Measurements from ENCODE around the gene GKN1. TPM values are rescaled to one million over a fixed set of nuclear protein-coding genes. Genes with fewer than 3 reads are reported as not detected.

Gene GKN1
- polyA plus RNA-seq, 1 experiment, result not detected

DNA sequence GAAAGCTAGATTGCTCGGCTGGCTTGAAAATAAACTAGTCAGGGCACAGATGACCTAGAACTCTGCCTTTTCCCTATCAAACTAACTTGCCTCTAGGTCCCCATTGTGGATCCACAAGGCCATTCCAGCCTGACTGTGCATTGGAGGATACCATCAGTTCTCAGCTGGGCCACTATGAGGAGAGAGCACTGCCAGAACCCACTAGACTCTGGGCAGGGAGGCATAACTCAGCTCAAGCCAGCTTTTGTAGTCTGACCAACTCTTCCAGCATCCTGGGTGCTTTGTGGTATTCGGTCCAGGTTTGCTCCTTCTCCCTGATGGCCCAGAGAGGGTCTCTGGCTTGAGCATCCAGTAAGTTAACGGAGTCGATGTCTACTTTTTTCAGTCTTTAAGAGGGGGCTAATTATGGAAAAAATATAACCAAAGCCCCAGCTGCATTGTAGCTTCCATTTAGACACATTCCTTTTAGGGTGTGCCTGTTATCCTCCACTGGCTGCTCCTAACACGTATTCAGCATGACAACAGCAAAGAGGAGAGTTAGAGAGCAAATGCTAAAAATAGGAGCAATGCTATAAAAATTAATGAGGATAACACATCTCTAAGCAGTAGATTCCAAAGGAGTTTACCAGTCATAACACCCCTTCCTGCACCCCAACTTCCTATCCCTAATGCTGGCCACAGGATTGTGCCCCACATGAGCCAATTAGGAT, 36.9 kb upstream of the GKN1 start:
- ChIA-PET CTCF (interaction anchor here (1.5 to 3.2 kb wide), 3 partner anchors 9 to 28 kb away, joined by 4 to 21 read pairs (median 5); no protein-coding TSS in a partner anchor), POLR2A (interaction anchor here (0.6 kb wide), 1 partner anchor 113 kb away, joined by 4 read pairs; no protein-coding TSS in a partner anchor)
- DNase-seq (ENCODE audit: low read depth), result no peak
- TF ChIP-seq CTCF (IDR thresholded peaks at IDR 0.05; ENCODE audit: insufficient read depth, low read depth, low read length), result no peak
- Histone ChIP-seq H3K27me3 (ENCODE audit: control insufficient read depth, insufficient read depth, low read length) (no peaks in the 10 kb centered on the region), H3K4me3 (ENCODE audit: low read depth, low read length) (no peak overlapping the region), H3K36me3 (ENCODE audit: control insufficient read depth, insufficient read depth, low read length) (no peaks in the 10 kb centered on the region)

- ChIA-PET CTCF (no interaction called here), POLR2A (no interaction called here)
- Histone ChIP-seq H3K36me3 (ENCODE audit: control insufficient read depth, insufficient read depth, low read length) (no peaks in the 10 kb centered on the region), H3K4me3 (ENCODE audit: low read depth, low read length) (no peak overlapping the region), H3K27me3 (ENCODE audit: control insufficient read depth, insufficient read depth, low read length) (no peaks in the 10 kb centered on the region)
- no peak for DNase-seq (ENCODE audit: low read depth)
- no peak for TF ChIP-seq CTCF (IDR thresholded peaks at IDR 0.05; ENCODE audit: insufficient read depth, low read depth, low read length)
Observed at GRCh38 chr2:68938938-68939337, 35.5 kb upstream of the GKN1 start.

GRCh38 chr2:68939962-68940361, 34.5 kb upstream of the GKN1 start:
- no peak for TF ChIP-seq CTCF (IDR thresholded peaks at IDR 0.05; ENCODE audit: insufficient read depth, low read depth, low read length)
- Histone ChIP-seq H3K4me3 (ENCODE audit: low read depth, low read length) (no peak overlapping the region), H3K27me3 (ENCODE audit: control insufficient read depth, insufficient read depth, low read length) (no peaks in the 10 kb centered on the region), H3K36me3 (ENCODE audit: control insufficient read depth, insufficient read depth, low read length) (no peaks in the 10 kb centered on the region)
- POLR2A ChIA-PET, result no interaction called here
- DNase-seq (ENCODE audit: low read depth), result no peak
- CTCF ChIA-PET, result no interaction called here

GRCh38 chr2:68940369-68940768, 34.1 kb upstream of the GKN1 start:
- CTCF ChIA-PET, result no interaction called here
- Histone ChIP-seq H3K36me3 (ENCODE audit: control insufficient read depth, insufficient read depth, low read length) (no peaks in the 10 kb centered on the region), H3K27me3 (ENCODE audit: control insufficient read depth, insufficient read depth, low read length) (no peaks in the 10 kb centered on the region), H3K4me3 (ENCODE audit: low read depth, low read length) (no peak overlapping the region)
- no peak for DNase-seq (ENCODE audit: low read depth)
- POLR2A ChIA-PET, result no interaction called here
- no peak for TF ChIP-seq CTCF (IDR thresholded peaks at IDR 0.05; ENCODE audit: insufficient read depth, low read depth, low read length)

GRCh38 chr2:68942827-68943226, 31.6 kb upstream of the GKN1 start:
- no peak for TF ChIP-seq CTCF (IDR thresholded peaks at IDR 0.05; ENCODE audit: insufficient read depth, low read depth, low read length)
- ChIA-PET POLR2A (no interaction called here), CTCF (interaction anchor here (0.6 to 2.6 kb wide), 25 partner anchors 9 to 782 kb away, joined by 3 to 22 read pairs (median 3); partner anchors contain the start of gene ANTXR1)
- Histone ChIP-seq H3K36me3 (ENCODE audit: control insufficient read depth, insufficient read depth, low read length) (no peaks in the 10 kb centered on the region), H3K4me3 (ENCODE audit: low read depth, low read length) (no peak overlapping the region), H3K27me3 (ENCODE audit: control insufficient read depth, insufficient read depth, low read length) (no peaks in the 10 kb centered on the region)
- no peak for DNase-seq (ENCODE audit: low read depth)

Measured in BJ (cell line).